ENCODE measurements around the gene GCC2. TPM values are rescaled to one million over a fixed set of nuclear protein-coding genes. Genes with fewer than 3 reads are reported as not detected.

GCC2 gene
- total and polyA plus RNA-seq, 9 of the 15 experiments (the other 6 are each of a cell fraction or from before 2014, with no cell fraction given) = 11.4 to 35.7 (median 19.9) TPM

DNA sequence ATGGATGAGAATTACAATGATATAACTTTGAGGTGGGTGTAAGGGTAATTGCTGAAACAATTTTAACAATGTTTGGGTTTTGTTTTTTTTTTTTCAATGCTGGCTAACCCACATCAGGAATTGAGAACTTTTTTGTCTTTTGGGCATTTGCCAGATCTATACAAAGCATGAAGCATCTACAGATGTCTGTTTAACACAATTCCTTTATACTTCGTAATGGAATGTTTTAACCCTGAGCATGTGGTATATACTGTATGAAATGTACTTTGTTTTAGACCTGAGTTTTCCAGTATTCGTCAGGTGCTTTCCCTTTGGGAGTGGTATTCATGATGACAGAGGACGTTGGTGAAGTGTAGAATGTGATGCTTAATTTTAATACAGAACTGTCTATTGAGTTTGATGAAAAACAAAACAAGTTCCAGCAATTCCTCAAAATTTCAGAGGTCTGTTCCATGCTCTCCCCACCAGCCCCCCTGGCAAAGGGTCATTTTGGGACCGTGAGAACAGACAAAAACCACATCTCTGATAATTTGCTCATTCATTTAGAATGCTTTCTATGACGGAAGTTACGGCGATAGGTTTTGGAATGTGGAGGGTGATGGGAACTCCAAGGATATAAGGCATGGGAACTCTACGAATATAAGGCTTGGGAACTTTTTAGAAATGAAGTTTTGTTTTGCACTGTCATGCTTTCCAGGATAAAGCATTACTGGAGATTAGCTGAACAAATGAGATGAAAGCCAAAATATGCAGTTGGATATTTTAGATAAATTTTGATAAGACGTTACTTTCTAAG, 99.4 kb downstream of the GCC2 start (continued):
- TF ChIP-seq ZNF146 (CRISPR knock-in tag; IDR thresholded peaks at IDR 0.05; ENCODE audit: unreplicated experiment) = no peak
- no peak for TF ChIP-seq TAF7 (tag; IDR thresholded peaks at IDR 0.05)
- peak; percentile 56 for TF ChIP-seq MAFG (tag; conservative IDR thresholded peaks at IDR 0.05)
- TF ChIP-seq MAFF (IDR thresholded peaks at IDR 0.05; ENCODE audit: low read length) = peak; percentile 38; the same call in 1 of the 2 replicates
- no peak for TF ChIP-seq GATA2 (CRISPR knock-in tag; IDR thresholded peaks at IDR 0.05)
- TF ChIP-seq PRMT5 (CRISPR knock-in tag; IDR thresholded peaks at IDR 0.05) = no peak
- TF ChIP-seq, protein P1, sequence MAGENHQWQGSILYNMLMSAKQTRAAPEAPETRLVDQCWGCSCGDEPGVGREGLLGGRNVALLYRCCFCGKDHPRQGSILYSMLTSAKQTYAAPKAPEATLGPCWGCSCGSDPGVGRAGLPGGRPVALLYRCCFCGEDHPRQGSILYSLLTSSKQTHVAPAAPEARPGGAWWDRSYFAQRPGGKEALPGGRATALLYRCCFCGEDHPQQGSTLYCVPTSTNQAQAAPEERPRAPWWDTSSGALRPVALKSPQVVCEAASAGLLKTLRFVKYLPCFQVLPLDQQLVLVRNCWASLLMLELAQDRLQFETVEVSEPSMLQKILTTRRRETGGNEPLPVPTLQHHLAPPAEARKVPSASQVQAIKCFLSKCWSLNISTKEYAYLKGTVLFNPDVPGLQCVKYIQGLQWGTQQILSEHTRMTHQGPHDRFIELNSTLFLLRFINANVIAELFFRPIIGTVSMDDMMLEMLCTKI (IDR thresholded peaks at IDR 0.05; ENCODE audit: partially characterized antibody) = no peak
- TF ChIP-seq NCOA4 (IDR thresholded peaks at IDR 0.05; ENCODE audit: partially characterized antibody) = no peak
- no peak for TF ChIP-seq JUNB (CRISPR knock-in tag; conservative IDR thresholded peaks at IDR 0.05)
- TF ChIP-seq, protein P2, sequence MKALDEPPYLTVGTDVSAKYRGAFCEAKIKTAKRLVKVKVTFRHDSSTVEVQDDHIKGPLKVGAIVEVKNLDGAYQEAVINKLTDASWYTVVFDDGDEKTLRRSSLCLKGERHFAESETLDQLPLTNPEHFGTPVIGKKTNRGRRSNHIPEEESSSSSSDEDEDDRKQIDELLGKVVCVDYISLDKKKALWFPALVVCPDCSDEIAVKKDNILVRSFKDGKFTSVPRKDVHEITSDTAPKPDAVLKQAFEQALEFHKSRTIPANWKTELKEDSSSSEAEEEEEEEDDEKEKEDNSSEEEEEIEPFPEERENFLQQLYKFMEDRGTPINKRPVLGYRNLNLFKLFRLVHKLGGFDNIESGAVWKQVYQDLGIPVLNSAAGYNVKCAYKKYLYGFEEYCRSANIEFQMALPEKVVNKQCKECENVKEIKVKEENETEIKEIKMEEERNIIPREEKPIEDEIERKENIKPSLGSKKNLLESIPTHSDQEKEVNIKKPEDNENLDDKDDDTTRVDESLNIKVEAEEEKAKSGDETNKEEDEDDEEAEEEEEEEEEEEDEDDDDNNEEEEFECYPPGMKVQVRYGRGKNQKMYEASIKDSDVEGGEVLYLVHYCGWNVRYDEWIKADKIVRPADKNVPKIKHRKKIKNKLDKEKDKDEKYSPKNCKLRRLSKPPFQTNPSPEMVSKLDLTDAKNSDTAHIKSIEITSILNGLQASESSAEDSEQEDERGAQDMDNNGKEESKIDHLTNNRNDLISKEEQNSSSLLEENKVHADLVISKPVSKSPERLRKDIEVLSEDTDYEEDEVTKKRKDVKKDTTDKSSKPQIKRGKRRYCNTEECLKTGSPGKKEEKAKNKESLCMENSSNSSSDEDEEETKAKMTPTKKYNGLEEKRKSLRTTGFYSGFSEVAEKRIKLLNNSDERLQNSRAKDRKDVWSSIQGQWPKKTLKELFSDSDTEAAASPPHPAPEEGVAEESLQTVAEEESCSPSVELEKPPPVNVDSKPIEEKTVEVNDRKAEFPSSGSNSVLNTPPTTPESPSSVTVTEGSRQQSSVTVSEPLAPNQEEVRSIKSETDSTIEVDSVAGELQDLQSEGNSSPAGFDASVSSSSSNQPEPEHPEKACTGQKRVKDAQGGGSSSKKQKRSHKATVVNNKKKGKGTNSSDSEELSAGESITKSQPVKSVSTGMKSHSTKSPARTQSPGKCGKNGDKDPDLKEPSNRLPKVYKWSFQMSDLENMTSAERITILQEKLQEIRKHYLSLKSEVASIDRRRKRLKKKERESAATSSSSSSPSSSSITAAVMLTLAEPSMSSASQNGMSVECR (CRISPR knock-in tag; IDR thresholded peaks at IDR 0.05) = no peak
- TF ChIP-seq TEAD4 (IDR thresholded peaks at IDR 0.05; ENCODE audit: low read length) = 0 out of 2 replicates have a peak, but pooled peaks have one; percentile 16
- no peak for TF ChIP-seq TEAD4 (CRISPR knock-in tag; IDR thresholded peaks at IDR 0.05; ENCODE audit: borderline replicate concordance)
- peak; percentile 49; the same call in 1 of the 2 replicates for TF ChIP-seq C11orf30 (IDR thresholded peaks at IDR 0.05; ENCODE audit: low read depth)
- TF ChIP-seq, protein P3, sequence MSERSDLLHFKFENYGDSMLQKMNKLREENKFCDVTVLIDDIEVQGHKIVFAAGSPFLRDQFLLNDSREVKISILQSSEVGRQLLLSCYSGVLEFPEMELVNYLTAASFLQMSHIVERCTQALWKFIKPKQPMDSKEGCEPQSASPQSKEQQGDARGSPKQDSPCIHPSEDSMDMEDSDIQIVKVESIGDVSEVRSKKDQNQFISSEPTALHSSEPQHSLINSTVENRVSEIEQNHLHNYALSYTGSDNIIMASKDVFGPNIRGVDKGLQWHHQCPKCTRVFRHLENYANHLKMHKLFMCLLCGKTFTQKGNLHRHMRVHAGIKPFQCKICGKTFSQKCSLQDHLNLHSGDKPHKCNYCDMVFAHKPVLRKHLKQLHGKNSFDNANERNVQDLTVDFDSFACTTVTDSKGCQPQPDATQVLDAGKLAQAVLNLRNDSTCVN (CRISPR knock-in tag; IDR thresholded peaks at IDR 0.05) = no peak
- TF ChIP-seq, protein P4, sequence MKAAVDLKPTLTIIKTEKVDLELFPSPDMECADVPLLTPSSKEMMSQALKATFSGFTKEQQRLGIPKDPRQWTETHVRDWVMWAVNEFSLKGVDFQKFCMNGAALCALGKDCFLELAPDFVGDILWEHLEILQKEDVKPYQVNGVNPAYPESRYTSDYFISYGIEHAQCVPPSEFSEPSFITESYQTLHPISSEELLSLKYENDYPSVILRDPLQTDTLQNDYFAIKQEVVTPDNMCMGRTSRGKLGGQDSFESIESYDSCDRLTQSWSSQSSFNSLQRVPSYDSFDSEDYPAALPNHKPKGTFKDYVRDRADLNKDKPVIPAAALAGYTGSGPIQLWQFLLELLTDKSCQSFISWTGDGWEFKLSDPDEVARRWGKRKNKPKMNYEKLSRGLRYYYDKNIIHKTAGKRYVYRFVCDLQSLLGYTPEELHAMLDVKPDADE (conservative IDR thresholded peaks at IDR 0.05; ENCODE audit: control insufficient read depth, low read depth, low read length) = no peak
- TF ChIP-seq NFIC (IDR thresholded peaks at IDR 0.05) = peak; percentile 19; the same call in 1 of the 2 replicates
- TF ChIP-seq KLF13 (tag; IDR thresholded peaks at IDR 0.05; ENCODE audit: borderline replicate concordance, low read depth) = no peak
- TF ChIP-seq SMARCB1 (IDR thresholded peaks at IDR 0.05; ENCODE audit: insufficient read length, low read depth) = no peak
- TF ChIP-seq XRCC4 (IDR thresholded peaks at IDR 0.05; ENCODE audit: extremely low read depth, insufficient read depth, insufficient read length) = no peak
- TF ChIP-seq KDM4B (IDR thresholded peaks at IDR 0.05; ENCODE audit: borderline replicate concordance in 2 of 2, low read depth in 1 of 2) = no peak
